ENCODE measurements around the gene TCF3. TPM values are rescaled to one million over a fixed set of nuclear protein-coding genes. Genes with fewer than 3 reads are reported as not detected.

Gene TCF3
- total RNA-seq, 1 donor from 2014 or later: 255 TPM

GRCh38 chr19:1622007-1622406, 30.4 kb downstream of the TCF3 start:
- H3K4me1 Mint-ChIP-seq (ENCODE audit: unreplicated experiment): no peaks in the 10 kb centered on the region
- H3K27me3 Mint-ChIP-seq (ENCODE audit: unreplicated experiment): peaks cover 11% of the 10 kb centered on the region
- DNase-seq (ENCODE audit: low spot score): no peak
- H3K4me3 Mint-ChIP-seq (ENCODE audit: unreplicated experiment): no peak overlapping the region
- H3K36me3 Mint-ChIP-seq (ENCODE audit: low read depth, unreplicated experiment): peaks cover 27% of the 10 kb centered on the region
- no peak overlapping the region for H3K27ac Mint-ChIP-seq (ENCODE audit: unreplicated experiment)
- no peaks in the 10 kb centered on the region for H3K9me3 Mint-ChIP-seq (ENCODE audit: unreplicated experiment)
- no peak for TF ChIP-seq CTCF (IDR thresholded peaks at IDR 0.05; ENCODE audit: unreplicated experiment)

- TF ChIP-seq CTCF (IDR thresholded peaks at IDR 0.05; ENCODE audit: unreplicated experiment): no peak
- Mint-ChIP-seq H3K9me3 (ENCODE audit: unreplicated experiment) (no peaks in the 10 kb centered on the region), H3K36me3 (ENCODE audit: low read depth, unreplicated experiment) (peaks cover 32% of the 10 kb centered on the region), H3K4me3 (ENCODE audit: unreplicated experiment) (no peak overlapping the region), H3K27me3 (ENCODE audit: unreplicated experiment) (peaks cover 11% of the 10 kb centered on the region), H3K27ac (ENCODE audit: unreplicated experiment) (no peak overlapping the region), H3K4me1 (ENCODE audit: unreplicated experiment) (no peaks in the 10 kb centered on the region)
- no peak for DNase-seq (ENCODE audit: low spot score)
These were observed 30.8 kb downstream of the TCF3 start for GRCh38 chr19:1621574-1621973.

- no peak for DNase-seq (ENCODE audit: low spot score)
- peaks cover 35% of the 10 kb centered on the region for H3K36me3 Mint-ChIP-seq (ENCODE audit: low read depth, unreplicated experiment)
- H3K4me3 Mint-ChIP-seq (ENCODE audit: unreplicated experiment): no peak overlapping the region
- H3K9me3 Mint-ChIP-seq (ENCODE audit: unreplicated experiment): no peaks in the 10 kb centered on the region
- no peaks in the 10 kb centered on the region for H3K4me1 Mint-ChIP-seq (ENCODE audit: unreplicated experiment)
- no peak overlapping the region for H3K27ac Mint-ChIP-seq (ENCODE audit: unreplicated experiment)
- peaks cover 11% of the 10 kb centered on the region for H3K27me3 Mint-ChIP-seq (ENCODE audit: unreplicated experiment)
- no peak for TF ChIP-seq CTCF (IDR thresholded peaks at IDR 0.05; ENCODE audit: unreplicated experiment)
These were observed 31.4 kb downstream of the TCF3 start for GRCh38 chr19:1621021-1621420.

GRCh38 chr19:1620502-1620901, 31.9 kb downstream of the TCF3 start:
- no peak overlapping the region for H3K27ac Mint-ChIP-seq (ENCODE audit: unreplicated experiment)
- no peaks in the 10 kb centered on the region for H3K9me3 Mint-ChIP-seq (ENCODE audit: unreplicated experiment)
- H3K4me1 Mint-ChIP-seq (ENCODE audit: unreplicated experiment): no peaks in the 10 kb centered on the region
- no peak overlapping the region for H3K4me3 Mint-ChIP-seq (ENCODE audit: unreplicated experiment)
- TF ChIP-seq CTCF (IDR thresholded peaks at IDR 0.05; ENCODE audit: unreplicated experiment): no peak
- DNase-seq (ENCODE audit: low spot score): no peak
- peaks cover 11% of the 10 kb centered on the region for H3K27me3 Mint-ChIP-seq (ENCODE audit: unreplicated experiment)
- H3K36me3 Mint-ChIP-seq (ENCODE audit: low read depth, unreplicated experiment): peaks cover 35% of the 10 kb centered on the region

GRCh38 chr19:1619703-1620102, 32.7 kb downstream of the TCF3 start:
- no peak for TF ChIP-seq CTCF (IDR thresholded peaks at IDR 0.05; ENCODE audit: unreplicated experiment)
- Mint-ChIP-seq H3K4me1 (ENCODE audit: unreplicated experiment) (no peaks in the 10 kb centered on the region), H3K27ac (ENCODE audit: unreplicated experiment) (no peak overlapping the region), H3K36me3 (ENCODE audit: low read depth, unreplicated experiment) (peaks cover 36% of the 10 kb centered on the region), H3K4me3 (ENCODE audit: unreplicated experiment) (no peak overlapping the region), H3K27me3 (ENCODE audit: unreplicated experiment) (peaks cover 11% of the 10 kb centered on the region), H3K9me3 (ENCODE audit: unreplicated experiment) (no peaks in the 10 kb centered on the region)
- no peak for DNase-seq (ENCODE audit: low spot score)
